ENCODE measurements around the gene SBF2. TPM values are rescaled to one million over a fixed set of nuclear protein-coding genes. Genes with fewer than 3 reads are reported as not detected.

Gene SBF2
- polyA plus RNA-seq, 1 experiment = 44.4 TPM

DNA sequence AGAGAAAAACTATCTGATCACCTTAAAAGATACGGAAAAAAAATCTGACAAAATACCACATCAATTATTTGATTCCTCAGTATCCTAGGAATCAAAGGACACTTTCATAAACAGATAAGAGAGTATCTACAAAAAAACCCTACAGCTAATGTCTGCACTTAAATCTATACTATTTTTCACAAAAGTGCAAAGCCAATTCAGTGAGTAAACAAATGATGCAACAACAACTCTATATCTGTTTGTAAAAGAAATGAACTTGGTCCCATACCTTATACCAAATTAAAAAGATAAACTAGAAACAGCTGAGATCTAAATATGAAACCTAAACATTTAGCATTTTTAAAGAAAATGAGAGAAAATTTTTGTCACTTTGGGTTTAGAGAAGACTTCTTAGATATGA is 366.3 kb downstream of the SBF2 start:
- no peak for DNase-seq (ENCODE audit: low read depth, low spot score)
- H3K9me3 ChIP-seq (ENCODE audit: control insufficient read depth, insufficient read depth, low read length) = peaks cover 6% of the 10 kb centered on the region; the same call in 1 of the 2 replicates
- no peak overlapping the region for H3K4me3 ChIP-seq (ENCODE audit: low read depth, low read length)
- TF ChIP-seq, protein P1, sequence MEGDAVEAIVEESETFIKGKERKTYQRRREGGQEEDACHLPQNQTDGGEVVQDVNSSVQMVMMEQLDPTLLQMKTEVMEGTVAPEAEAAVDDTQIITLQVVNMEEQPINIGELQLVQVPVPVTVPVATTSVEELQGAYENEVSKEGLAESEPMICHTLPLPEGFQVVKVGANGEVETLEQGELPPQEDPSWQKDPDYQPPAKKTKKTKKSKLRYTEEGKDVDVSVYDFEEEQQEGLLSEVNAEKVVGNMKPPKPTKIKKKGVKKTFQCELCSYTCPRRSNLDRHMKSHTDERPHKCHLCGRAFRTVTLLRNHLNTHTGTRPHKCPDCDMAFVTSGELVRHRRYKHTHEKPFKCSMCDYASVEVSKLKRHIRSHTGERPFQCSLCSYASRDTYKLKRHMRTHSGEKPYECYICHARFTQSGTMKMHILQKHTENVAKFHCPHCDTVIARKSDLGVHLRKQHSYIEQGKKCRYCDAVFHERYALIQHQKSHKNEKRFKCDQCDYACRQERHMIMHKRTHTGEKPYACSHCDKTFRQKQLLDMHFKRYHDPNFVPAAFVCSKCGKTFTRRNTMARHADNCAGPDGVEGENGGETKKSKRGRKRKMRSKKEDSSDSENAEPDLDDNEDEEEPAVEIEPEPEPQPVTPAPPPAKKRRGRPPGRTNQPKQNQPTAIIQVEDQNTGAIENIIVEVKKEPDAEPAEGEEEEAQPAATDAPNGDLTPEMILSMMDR (IDR thresholded peaks at IDR 0.05; ENCODE audit: low read depth, low read length) = no peak
- H3K27me3 ChIP-seq (ENCODE audit: control insufficient read depth, insufficient read depth, low read length) = no peaks in the 10 kb centered on the region
- H3K27ac ChIP-seq (ENCODE audit: low read depth, low read length) = no peak overlapping the region
- CTCF ChIA-PET = interaction anchor here (1.1 kb wide), 1 partner anchor 116 kb away, joined by 3 read pairs; no protein-coding TSS in a partner anchor
- POLR2A ChIA-PET = no interaction called here

DNA sequence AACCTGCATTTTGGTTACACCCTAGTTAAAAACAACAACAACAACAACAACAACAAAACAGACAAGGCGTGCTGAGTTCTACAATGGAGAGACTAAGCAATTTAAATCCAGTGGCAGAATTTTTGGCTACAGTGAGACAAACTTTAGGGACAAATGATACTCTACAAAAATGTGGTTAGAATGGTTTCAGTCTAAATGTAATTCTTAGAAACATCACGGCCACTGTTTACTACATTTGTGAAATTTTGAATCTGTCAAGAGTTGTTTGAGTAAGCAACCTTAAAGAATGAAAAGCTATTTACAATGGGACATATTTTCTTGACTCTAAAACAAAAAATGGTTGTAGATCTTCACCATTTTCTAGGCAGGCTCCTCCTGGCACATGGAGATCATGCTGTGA is 370.7 kb downstream of the SBF2 start:
- Histone ChIP-seq H3K9me3 (ENCODE audit: control insufficient read depth, insufficient read depth, low read length) (no peaks in the 10 kb centered on the region), H3K4me3 (ENCODE audit: low read depth, low read length) (no peak overlapping the region), H3K27me3 (ENCODE audit: control insufficient read depth, insufficient read depth, low read length) (no peaks in the 10 kb centered on the region), H3K27ac (ENCODE audit: low read depth, low read length) (no peak overlapping the region)
- CTCF ChIA-PET = no interaction called here
- DNase-seq (ENCODE audit: low read depth, low spot score) = no peak
- TF ChIP-seq, protein P1 (IDR thresholded peaks at IDR 0.05; ENCODE audit: low read depth, low read length) = no peak
- POLR2A ChIA-PET = no interaction called here

DNA sequence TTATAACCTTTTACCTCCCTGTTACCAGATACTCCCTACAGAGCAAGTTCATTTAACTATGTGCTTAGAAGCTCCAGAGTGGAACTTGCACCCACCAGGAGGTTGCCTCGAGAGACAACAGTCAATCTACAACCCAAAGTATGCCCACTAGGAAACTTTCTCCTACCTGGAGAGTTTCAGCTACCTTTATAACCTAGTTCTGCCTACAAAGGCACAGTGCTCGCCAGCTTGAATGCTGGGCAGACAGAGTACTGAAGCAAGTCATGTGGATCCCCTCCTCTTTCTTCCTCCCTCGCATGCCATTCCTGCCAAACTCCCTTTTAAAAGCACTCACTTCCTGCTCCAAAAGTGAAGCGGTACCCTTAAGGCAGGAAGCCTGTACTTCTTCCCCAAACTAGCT is 371.2 kb downstream of the SBF2 start:
- no peak overlapping the region for H3K27ac ChIP-seq (ENCODE audit: low read depth, low read length)
- ChIA-PET CTCF (interaction anchor here (0.5 to 1.0 kb wide), 2 partner anchors 172 to 382 kb away, joined by 3 to 4 read pairs; partner anchors contain the start of gene ADM), POLR2A (no interaction called here)
- H3K27me3 ChIP-seq (ENCODE audit: control insufficient read depth, insufficient read depth, low read length) = no peaks in the 10 kb centered on the region
- no peak for DNase-seq (ENCODE audit: low read depth, low spot score)
- no peaks in the 10 kb centered on the region for H3K9me3 ChIP-seq (ENCODE audit: control insufficient read depth, insufficient read depth, low read length)
- TF ChIP-seq, protein P1 (IDR thresholded peaks at IDR 0.05; ENCODE audit: low read depth, low read length) = no peak
- H3K4me3 ChIP-seq (ENCODE audit: low read depth, low read length) = no peak overlapping the region

DNA sequence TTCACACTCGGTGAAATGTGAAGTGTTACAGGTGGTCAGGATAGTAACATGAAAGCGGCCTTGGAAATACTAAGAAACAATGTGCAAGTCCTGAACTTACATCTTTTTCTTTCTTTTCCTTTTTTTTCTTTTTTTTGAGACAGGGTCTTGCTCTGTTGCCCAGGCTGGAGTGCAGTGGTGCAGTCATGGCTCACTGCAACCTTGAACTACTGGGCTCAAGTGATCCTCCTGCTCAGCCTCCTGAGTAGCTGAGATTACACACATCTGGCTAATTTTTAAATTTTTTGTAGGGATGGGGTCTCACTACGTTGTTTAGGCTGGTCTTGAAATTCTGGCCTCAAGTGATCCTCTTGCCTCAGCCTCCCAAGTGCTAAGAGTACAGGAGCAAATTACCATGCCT is 377.5 kb downstream of the SBF2 start:
- ChIA-PET CTCF (no interaction called here), POLR2A (no interaction called here)
- TF ChIP-seq, protein P1 (IDR thresholded peaks at IDR 0.05; ENCODE audit: low read depth, low read length) = no peak
- H3K4me3 ChIP-seq (ENCODE audit: low read depth, low read length) = no peak overlapping the region
- H3K9me3 ChIP-seq (ENCODE audit: control insufficient read depth, insufficient read depth, low read length) = no peaks in the 10 kb centered on the region
- H3K27ac ChIP-seq (ENCODE audit: low read depth, low read length) = no peak overlapping the region
- no peaks in the 10 kb centered on the region for H3K27me3 ChIP-seq (ENCODE audit: control insufficient read depth, insufficient read depth, low read length)
- DNase-seq (ENCODE audit: low read depth, low spot score) = no peak

DNA sequence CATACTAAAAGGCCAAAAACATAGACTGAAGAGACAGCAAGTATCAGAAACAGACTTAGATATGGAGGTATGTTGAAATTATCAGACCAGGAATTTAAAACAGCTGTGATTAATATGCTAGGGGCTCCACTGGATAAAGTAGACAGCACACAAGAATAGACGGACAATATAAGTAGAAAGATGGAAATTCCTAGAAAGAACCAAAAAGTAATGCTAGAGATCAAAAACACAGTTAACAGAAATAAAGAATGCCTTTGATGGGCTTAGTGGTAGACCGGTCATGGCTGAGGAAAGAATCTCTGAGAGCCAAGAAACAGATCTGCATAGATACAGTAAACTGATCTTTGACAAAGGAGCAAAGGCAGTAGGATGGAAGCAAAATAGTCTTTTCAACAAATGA is 380.0 kb downstream of the SBF2 start:
- H3K9me3 ChIP-seq (ENCODE audit: control insufficient read depth, insufficient read depth, low read length) = peaks cover 4% of the 10 kb centered on the region
- no peak overlapping the region for H3K4me3 ChIP-seq (ENCODE audit: low read depth, low read length)
- no peak overlapping the region for H3K27ac ChIP-seq (ENCODE audit: low read depth, low read length)
- TF ChIP-seq, protein P1 (IDR thresholded peaks at IDR 0.05; ENCODE audit: low read depth, low read length) = no peak
- H3K27me3 ChIP-seq (ENCODE audit: control insufficient read depth, insufficient read depth, low read length) = no peaks in the 10 kb centered on the region
- POLR2A ChIA-PET = no interaction called here
- no peak for DNase-seq (ENCODE audit: low read depth, low spot score)
- CTCF ChIA-PET = no interaction called here

Measured in AG04450 (cell line).